OCI-LY1 (cell line): Measurements from ENCODE around the gene PREB.

Experiments used
- H2AFZ ChIP-seq: fragments of 200-600 bp; sonication (generic), shearing (Covaris generic); 2 replicates; pipeline ENCODE4 v1.6.0; 2014; ENCODE audit warnings: antibody characterized with exemption, mild to moderate bottlenecking, low read length
- H3F3A ChIP-seq: fragments of 200-600 bp; sonication (generic), shearing (Covaris generic); 2 replicates; pipeline ENCODE4 v1.6.0; 2014; ENCODE audit warnings: mild to moderate bottlenecking, antibody characterized with exemption, low read length, moderate library complexity; ENCODE audit not compliant: insufficient read depth
- H3K27ac ChIP-seq: fragments of 200-600 bp; sonication (generic); 2 replicates; pipeline ENCODE4 v1.5.1; 2014; ENCODE audit warnings: low read length, mixed run types, mild to moderate bottlenecking, low read depth; ENCODE audit not compliant: poor library complexity, severe bottlenecking
- H3K27me3 ChIP-seq: fragments of 200-600 bp; sonication (generic); 2 replicates; pipeline ENCODE4 v1.6.0; 2014; ENCODE audit warnings: antibody characterized with exemption, mild to moderate bottlenecking, low read length, moderate library complexity; ENCODE audit not compliant: insufficient read depth
- H3K36me3 ChIP-seq: fragments of 200-600 bp; sonication (generic); 2 replicates; pipeline ENCODE4 v1.6.1; 2014; ENCODE audit warnings: mild to moderate bottlenecking, antibody characterized with exemption, low read length, moderate library complexity, mixed read lengths; ENCODE audit not compliant: insufficient read depth
- H3K4me1 ChIP-seq: fragments of 200-600 bp; sonication (generic); 2 replicates; pipeline ENCODE4 v1.5.1; 2014; ENCODE audit warnings: mild to moderate bottlenecking, low read length, moderate library complexity; ENCODE audit not compliant: insufficient read depth, severe bottlenecking
- H3K4me2 ChIP-seq: fragments of 200-600 bp; sonication (generic), shearing (Covaris generic); 2 replicates; pipeline ENCODE4 v1.6.1; 2014; ENCODE audit warnings: low read length
- H3K4me3 ChIP-seq: fragments of 200-600 bp; sonication (generic); 2 replicates; pipeline ENCODE4 v1.5.1; 2014; ENCODE audit warnings: low read length, low read depth, mild to moderate bottlenecking, mixed read lengths; ENCODE audit not compliant: poor library complexity, severe bottlenecking
- H3K79me2 ChIP-seq: fragments of 200-600 bp; shearing (Covaris generic); 2 replicates; pipeline ENCODE4 v1.6.1; 2016; ENCODE audit warnings: mixed run types, low read length, mixed read lengths; ENCODE audit not compliant: insufficient read depth
- H3K9ac ChIP-seq: fragments of 200-600 bp; sonication (generic), shearing (Covaris generic); 2 replicates; pipeline ENCODE4 v1.6.1; 2014; ENCODE audit warnings: mild to moderate bottlenecking, low read length, mixed read lengths
- H3K9me2 ChIP-seq: fragments of 200-600 bp; sonication (generic), shearing (Covaris generic); 2 replicates; pipeline ENCODE4 v1.6.1; 2014; ENCODE audit warnings: low read depth, mild to moderate bottlenecking, low read length, mixed read lengths
- H3K9me3 ChIP-seq: fragments of 200-600 bp; shearing (Covaris generic); 2 replicates; pipeline ENCODE4 v1.6.1; 2014; ENCODE audit warnings: low read length, mixed read lengths
- H4K20me1 ChIP-seq: fragments of 200-600 bp; sonication (generic), shearing (Covaris generic); 2 replicates; pipeline ENCODE4 v1.6.0; 2016; ENCODE audit warnings: mild to moderate bottlenecking, low read length; ENCODE audit not compliant: insufficient read depth
- EZH2 ChIP-seq: fragments of 200-600 bp; sonication (generic), shearing (Covaris generic); IDR thresholded peaks from 2 replicates; pipeline ENCODE4 v1.8.0; 2017; ENCODE audit warnings: borderline replicate concordance, mixed run types, mild to moderate bottlenecking, antibody characterized with exemption, low read length, moderate library complexity, mixed read lengths
- TF ChIP-seq, protein P1 (sequence below): fragments of 200-600 bp; sonication (generic), shearing (Covaris generic); IDR thresholded peaks from 2 replicates; pipeline ENCODE4 v1.5.1; 2017; ENCODE audit warnings: mild to moderate bottlenecking, antibody characterized with exemption, low read length, moderate library complexity, mixed read lengths

PREB gene

DNA sequence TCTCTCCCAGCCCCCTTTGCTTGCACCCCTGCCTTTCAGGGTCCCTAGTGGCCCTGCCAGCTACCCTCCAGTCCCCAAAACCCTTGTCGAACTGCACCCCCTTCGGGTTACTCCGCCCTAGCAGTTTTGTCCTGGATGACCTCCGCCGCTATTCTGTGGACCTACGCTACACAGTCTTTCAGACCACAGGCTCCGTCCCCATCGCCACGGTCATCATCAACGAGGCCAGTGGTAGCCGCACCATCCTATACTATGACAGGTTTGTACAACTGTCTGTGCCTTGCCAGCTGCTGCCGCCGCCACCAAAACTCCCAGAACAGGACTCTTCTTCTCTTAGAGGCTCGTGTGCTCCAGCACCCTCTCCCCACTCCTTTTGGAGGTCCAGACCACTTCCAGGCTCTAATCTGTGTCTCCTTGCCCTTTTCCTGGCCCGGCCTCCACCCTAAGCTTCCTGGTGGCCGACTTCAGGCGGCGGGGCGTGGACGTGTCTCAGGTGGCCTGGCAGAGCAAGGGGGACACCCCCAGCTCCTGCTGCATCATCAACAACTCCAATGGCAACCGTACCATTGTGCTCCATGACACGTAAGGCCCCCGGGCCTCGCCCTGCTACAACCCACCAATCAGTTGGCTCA lies 40.0 kb downstream of the PREB start:
- Histone ChIP-seq H3K27me3 (no peaks in the 10 kb centered on the region), H3K36me3 (no peaks in the 10 kb centered on the region), H3K9me2 (no peaks in the 10 kb centered on the region), H3K27ac (no peak overlapping the region), H3K9ac (no peak overlapping the region), H2AFZ (no peak overlapping the region), H4K20me1 (no peaks in the 10 kb centered on the region), H3K9me3 (no peaks in the 10 kb centered on the region), H3K4me1 (peaks cover 11% of the 10 kb centered on the region), H3F3A (no peaks in the 10 kb centered on the region), H3K4me3 (no peak overlapping the region), H3K79me2 (no peaks in the 10 kb centered on the region), H3K4me2 (no peak overlapping the region)
- TF ChIP-seq EZH2 = no peak
- TF ChIP-seq, protein P1, sequence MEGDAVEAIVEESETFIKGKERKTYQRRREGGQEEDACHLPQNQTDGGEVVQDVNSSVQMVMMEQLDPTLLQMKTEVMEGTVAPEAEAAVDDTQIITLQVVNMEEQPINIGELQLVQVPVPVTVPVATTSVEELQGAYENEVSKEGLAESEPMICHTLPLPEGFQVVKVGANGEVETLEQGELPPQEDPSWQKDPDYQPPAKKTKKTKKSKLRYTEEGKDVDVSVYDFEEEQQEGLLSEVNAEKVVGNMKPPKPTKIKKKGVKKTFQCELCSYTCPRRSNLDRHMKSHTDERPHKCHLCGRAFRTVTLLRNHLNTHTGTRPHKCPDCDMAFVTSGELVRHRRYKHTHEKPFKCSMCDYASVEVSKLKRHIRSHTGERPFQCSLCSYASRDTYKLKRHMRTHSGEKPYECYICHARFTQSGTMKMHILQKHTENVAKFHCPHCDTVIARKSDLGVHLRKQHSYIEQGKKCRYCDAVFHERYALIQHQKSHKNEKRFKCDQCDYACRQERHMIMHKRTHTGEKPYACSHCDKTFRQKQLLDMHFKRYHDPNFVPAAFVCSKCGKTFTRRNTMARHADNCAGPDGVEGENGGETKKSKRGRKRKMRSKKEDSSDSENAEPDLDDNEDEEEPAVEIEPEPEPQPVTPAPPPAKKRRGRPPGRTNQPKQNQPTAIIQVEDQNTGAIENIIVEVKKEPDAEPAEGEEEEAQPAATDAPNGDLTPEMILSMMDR = no peak

DNA sequence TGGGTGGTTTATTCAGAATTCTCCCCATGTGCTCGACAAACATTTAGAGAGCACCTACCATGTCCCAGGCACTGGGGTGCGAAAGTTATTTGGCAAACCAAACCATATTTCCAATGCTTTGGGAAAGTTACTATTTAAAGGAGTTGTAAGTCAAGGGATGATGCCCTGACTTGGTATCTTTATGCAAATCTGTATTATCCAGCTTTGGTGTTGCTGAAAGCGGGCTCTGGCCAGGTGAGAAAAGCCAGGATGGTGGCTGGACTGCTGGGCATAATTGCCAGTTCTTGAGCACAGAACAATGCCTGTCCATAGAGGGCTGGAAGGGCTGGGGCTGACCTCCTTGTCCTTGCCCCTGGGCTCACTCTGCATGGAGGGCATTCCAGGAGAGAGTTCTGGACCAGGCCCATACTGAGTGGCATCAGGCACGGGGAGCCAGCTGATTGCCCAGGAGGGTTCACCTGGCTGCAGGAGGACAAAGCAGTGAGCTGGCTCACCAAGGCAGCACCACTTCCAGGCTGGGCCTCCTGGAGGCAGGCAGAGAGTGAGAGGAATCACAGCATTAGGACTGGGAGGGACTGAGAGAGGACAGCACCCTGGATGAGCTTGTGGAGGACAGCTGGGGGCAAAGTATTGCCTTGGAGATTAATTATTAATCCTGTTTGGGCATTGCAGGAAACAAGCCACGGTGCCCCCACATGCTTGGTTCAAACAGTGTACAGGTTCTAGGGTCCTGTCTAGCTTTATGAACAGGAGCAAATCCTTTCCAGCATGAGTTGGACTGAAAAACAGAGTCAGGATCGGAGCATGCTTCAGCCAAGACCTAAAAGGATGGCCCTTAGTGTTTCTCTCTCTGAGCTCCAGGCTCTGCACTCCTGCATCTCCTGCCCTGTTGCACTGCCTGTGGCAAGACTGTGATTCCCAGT lies 40.7 kb downstream of the PREB start:
- Histone ChIP-seq H3K9ac (no peak overlapping the region), H3K9me2 (no peaks in the 10 kb centered on the region)
- TF ChIP-seq, protein P1 = no peak
- TF ChIP-seq EZH2 = no peak

DNA sequence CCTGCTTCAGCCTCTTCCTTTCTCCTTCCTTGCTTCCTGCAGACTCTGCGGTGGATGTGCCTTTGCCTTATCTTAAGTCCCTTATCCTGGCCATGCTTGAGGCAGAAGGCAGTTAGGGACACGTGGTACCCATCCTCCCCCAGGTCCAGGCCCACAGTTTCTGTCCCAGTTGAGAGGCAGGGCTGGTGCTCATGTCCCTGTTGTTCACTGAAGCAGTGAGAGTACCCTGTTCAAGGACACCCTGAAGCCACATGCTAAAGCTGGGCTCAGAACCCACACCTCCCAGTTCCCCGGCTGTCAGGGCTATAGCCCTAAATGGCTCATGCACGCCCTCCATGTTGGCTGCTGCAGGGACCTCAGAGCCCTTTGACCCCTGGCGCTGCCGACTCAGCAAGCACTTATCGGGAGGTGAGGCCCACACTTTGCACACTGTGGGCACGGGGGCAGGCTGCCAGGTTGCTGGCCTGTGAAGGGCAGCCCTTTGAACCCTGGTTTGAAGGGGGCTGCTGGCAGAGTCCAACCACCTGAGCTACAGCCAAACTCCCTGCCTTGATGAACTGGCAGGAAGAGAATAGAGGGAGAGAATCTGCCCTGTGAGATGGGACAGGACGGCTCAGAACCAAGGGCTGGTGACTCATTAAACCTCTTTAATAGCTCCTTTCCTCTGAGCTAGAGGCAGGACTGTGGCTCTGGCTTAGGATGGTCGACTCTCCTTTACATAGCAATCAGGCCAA lies 41.6 kb downstream of the PREB start:
- Histone ChIP-seq H4K20me1 (no peaks in the 10 kb centered on the region), H3K27ac (no peak overlapping the region), H3K4me1 (peaks cover 11% of the 10 kb centered on the region), H3F3A (no peaks in the 10 kb centered on the region), H3K79me2 (no peaks in the 10 kb centered on the region), H3K4me3 (no peak overlapping the region), H2AFZ (no peak overlapping the region), H3K36me3 (no peaks in the 10 kb centered on the region), H3K4me2 (no peak overlapping the region), H3K27me3 (no peaks in the 10 kb centered on the region), H3K9me3 (no peaks in the 10 kb centered on the region), H3K9me2 (no peaks in the 10 kb centered on the region), H3K9ac (no peak overlapping the region)
- TF ChIP-seq EZH2 = no peak
- TF ChIP-seq, protein P1 = no peak

More for the DNA sequence above, 40.7 kb downstream of the PREB start:
- H3F3A ChIP-seq = no peaks in the 10 kb centered on the region
- no peak overlapping the region for H3K4me3 ChIP-seq
- H4K20me1 ChIP-seq = no peaks in the 10 kb centered on the region
- H3K79me2 ChIP-seq = no peaks in the 10 kb centered on the region
- H3K4me2 ChIP-seq = no peak overlapping the region
- no peak overlapping the region for H2AFZ ChIP-seq
- H3K27me3 ChIP-seq = no peaks in the 10 kb centered on the region
- H3K4me1 ChIP-seq = peaks cover 11% of the 10 kb centered on the region
- H3K36me3 ChIP-seq = no peaks in the 10 kb centered on the region
- no peaks in the 10 kb centered on the region for H3K9me3 ChIP-seq
- H3K27ac ChIP-seq = no peak overlapping the region
